Vagina (tissue), 2 donors: ENCODE measurements around the gene OBSCN. TPM values are rescaled to one million over a fixed set of nuclear protein-coding genes. Genes with fewer than 3 reads are reported as not detected.

Experiments
- DNase-seq, 2 donors: peaks; one replicate each; pipeline ENCODE4 v3.0.0-alpha.2; 2017; ENCODE audit errors: extremely low spot score in 2 of 2
- H3K27ac ChIP-seq: fragments of 200-600 bp; sonication (generic); one replicate; pipeline ENCODE4 v1.5.1; 2019
- H3K27me3 ChIP-seq: fragments of 200-600 bp; sonication (generic); one replicate; pipeline ENCODE4 v1.5.1; 2019
- H3K36me3 ChIP-seq, 2 donors: fragments of 200-600 bp; sonication (generic); one replicate each; pipeline ENCODE4 v1.5.1; 2017 to 2019
- H3K4me1 ChIP-seq: fragments of 200-600 bp; sonication (generic); one replicate; pipeline ENCODE4 v1.5.1; 2019
- H3K4me3 ChIP-seq, 2 donors: fragments of 200-600 bp; sonication (generic); 1 replicate in 1 of 2; 2 replicates in 1 of 2; pipeline ENCODE4 v1.5.1; 2016 to 2019
- H3K9me3 ChIP-seq: fragments of 200-600 bp; sonication (generic); one replicate; pipeline ENCODE4 v1.5.1; 2019
- CTCF ChIP-seq, 3 experiments: fragments of 450-650 bp in 2 of 3; fragments of 200-600 bp in 1 of 3; sonication (generic) in 1 of 3; IDR thresholded peaks; one replicate each; pipeline ENCODE4 v1.5.1; 2017 to 2019; ENCODE audit warnings: antibody characterized with exemption in 3 of 3, mild to moderate bottlenecking in 2 of 3, moderate library complexity in 2 of 3
- POLR2A ChIP-seq, 2 donors: fragments of 450-650 bp; IDR thresholded peaks; one replicate each; pipeline ENCODE4 v1.6.1; 2017; ENCODE audit warnings: antibody characterized with exemption in 2 of 2, mild to moderate bottlenecking in 2 of 2, moderate library complexity in 2 of 2
- POLR2AphosphoS5 ChIP-seq, 2 donors: sonication (generic); formaldehyde crosslinking; IDR thresholded peaks; one replicate each; pipeline ENCODE4 v1.9.0; 2017; ENCODE audit warnings: antibody characterized with exemption in 2 of 2, mild to moderate bottlenecking in 2 of 2, low read depth in 1 of 2; ENCODE audit not compliant: insufficient read depth in 1 of 2
- intact Hi-C: fragments of 100-400 bp; cut with DNase I; formaldehyde crosslinking; loops from one replicate; pipeline ENCODE4 v1.15.1; 2023
- total RNA-seq: library from RNA; depleted of rRNA; stranded (reverse); fragments of >200 nt; gene quantifications from one replicate; pipeline ENCODE4 v1.2.3, GENCODE V29; 2016

Gene OBSCN
- total RNA-seq, 1 donor from 2014 or later = 35.8 TPM

GRCh38 chr1:228375578-228376261 is 167.9 kb downstream of the OBSCN start:
- intact Hi-C loops = loop anchor here (10.0 kb wide), 1 partner anchor 109 kb away; the partner anchor contains the start of gene RNF187
- peaks cover 33% of the 10 kb centered on the region for H3K4me1 ChIP-seq
- peak overlapping the region; percentile 92 for H3K27ac ChIP-seq
- H3K9me3 ChIP-seq = no peaks in the 10 kb centered on the region
- no peak for DNase-seq
- H3K4me3 ChIP-seq = no peak overlapping the region
- H3K36me3 ChIP-seq = no peaks in the 10 kb centered on the region
- no peaks in the 10 kb centered on the region for H3K27me3 ChIP-seq
- TF ChIP-seq POLR2A (IDR thresholded peaks at IDR 0.05) (no peak), POLR2AphosphoS5 (IDR thresholded peaks at IDR 0.05; ENCODE audit: insufficient read depth in 1 of 2, low read depth in 1 of 2) (no peak), CTCF (IDR thresholded peaks at IDR 0.05) (no peak)

- no peak for DNase-seq
Measured at GRCh38 chr1:228376262-228376628, 168.4 kb downstream of the OBSCN start.

GRCh38 chr1:228376651-228377631 is 169.1 kb downstream of the OBSCN start:
- no peaks in the 10 kb centered on the region for H3K36me3 ChIP-seq
- no peaks in the 10 kb centered on the region for H3K9me3 ChIP-seq
- TF ChIP-seq POLR2AphosphoS5 (IDR thresholded peaks at IDR 0.05; ENCODE audit: insufficient read depth in 1 of 2, low read depth in 1 of 2) (no peak), POLR2A (IDR thresholded peaks at IDR 0.05) (no peak), CTCF (IDR thresholded peaks at IDR 0.05) (no peak)
- H3K27me3 ChIP-seq = no peaks in the 10 kb centered on the region
- peaks cover 25% of the 10 kb centered on the region for H3K4me1 ChIP-seq
- peak overlapping the region; percentile 92 for H3K27ac ChIP-seq
- no peak overlapping the region for H3K4me3 ChIP-seq
- intact Hi-C loops = loop anchor here (10.0 kb wide), 1 partner anchor 108 kb away; the partner anchor contains the start of gene RNF187
- no peak for DNase-seq

More at GRCh38 chr1:228376262-228376628, 168.4 kb downstream of the OBSCN start:
- H3K27ac ChIP-seq = peak overlapping the region; percentile 92
- H3K36me3 ChIP-seq = no peaks in the 10 kb centered on the region
- peaks cover 28% of the 10 kb centered on the region for H3K4me1 ChIP-seq
- intact Hi-C loops = loop anchor here (10.0 kb wide), 1 partner anchor 109 kb away; the partner anchor contains the start of gene RNF187
- no peaks in the 10 kb centered on the region for H3K27me3 ChIP-seq
- no peaks in the 10 kb centered on the region for H3K9me3 ChIP-seq
- no peak overlapping the region for H3K4me3 ChIP-seq
- TF ChIP-seq POLR2AphosphoS5 (IDR thresholded peaks at IDR 0.05; ENCODE audit: insufficient read depth in 1 of 2, low read depth in 1 of 2) = no peak
- no peak for TF ChIP-seq CTCF (IDR thresholded peaks at IDR 0.05)
- TF ChIP-seq POLR2A (IDR thresholded peaks at IDR 0.05) = no peak

- peaks cover 25% of the 10 kb centered on the region for H3K4me1 ChIP-seq
- intact Hi-C loops = loop anchor here (10.0 kb wide), 1 partner anchor 107 kb away; the partner anchor contains the start of gene RNF187
- H3K9me3 ChIP-seq = no peaks in the 10 kb centered on the region
- DNase-seq = no peak
- peak overlapping the region; percentile 92 for H3K27ac ChIP-seq
- H3K27me3 ChIP-seq = no peaks in the 10 kb centered on the region
- TF ChIP-seq POLR2AphosphoS5 (IDR thresholded peaks at IDR 0.05; ENCODE audit: insufficient read depth in 1 of 2, low read depth in 1 of 2) (no peak), POLR2A (IDR thresholded peaks at IDR 0.05) (no peak), CTCF (IDR thresholded peaks at IDR 0.05) (no peak)
- H3K4me3 ChIP-seq = peak overlapping the region; percentile 49 to 62
- no peaks in the 10 kb centered on the region for H3K36me3 ChIP-seq
Measured at GRCh38 chr1:228377664-228378089, 169.8 kb downstream of the OBSCN start.
